ENCODE results near the gene TSR1. TPM values are rescaled to one million over a fixed set of nuclear protein-coding genes. Genes with fewer than 3 reads are reported as not detected.

Gene TSR1
- total RNA-seq, 4 donors from 2014 or later = 31.6 to 124 (median 40.8) TPM

DNA sequence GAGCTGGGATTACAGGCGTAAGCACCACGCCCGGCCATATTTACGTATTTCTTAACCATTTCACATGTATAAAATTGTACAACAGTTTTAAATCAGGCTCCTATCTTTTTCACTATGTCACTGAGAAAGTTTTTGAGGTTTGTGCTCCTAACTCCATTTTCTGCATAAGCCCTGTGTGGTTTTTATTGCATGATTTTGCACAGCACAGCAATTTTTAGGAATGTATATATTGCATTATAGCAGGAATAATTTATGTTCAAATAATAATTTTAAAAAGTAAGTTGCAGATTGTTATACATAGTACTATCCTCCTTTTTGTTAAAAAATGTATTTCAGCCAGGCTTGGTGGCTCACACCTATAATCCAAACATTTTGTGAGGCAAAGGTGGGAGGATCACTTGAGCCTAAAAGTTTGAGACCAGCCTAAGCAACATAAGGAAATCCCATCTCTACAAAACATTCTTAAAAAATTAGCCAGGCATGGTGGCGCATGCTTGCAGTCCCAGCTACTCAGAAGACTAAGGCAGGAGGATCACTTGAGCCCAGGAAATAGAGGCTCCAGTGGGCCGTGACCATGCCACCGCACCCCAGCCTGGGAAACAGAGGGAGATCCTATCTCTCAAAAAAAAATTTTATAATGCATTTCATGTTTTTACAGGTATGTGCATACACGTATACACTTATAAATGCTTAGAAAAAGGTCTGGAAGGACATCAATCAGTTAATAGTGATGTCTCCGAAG is 58.7 kb downstream of the TSR1 start:
- TF ChIP-seq, protein P1, sequence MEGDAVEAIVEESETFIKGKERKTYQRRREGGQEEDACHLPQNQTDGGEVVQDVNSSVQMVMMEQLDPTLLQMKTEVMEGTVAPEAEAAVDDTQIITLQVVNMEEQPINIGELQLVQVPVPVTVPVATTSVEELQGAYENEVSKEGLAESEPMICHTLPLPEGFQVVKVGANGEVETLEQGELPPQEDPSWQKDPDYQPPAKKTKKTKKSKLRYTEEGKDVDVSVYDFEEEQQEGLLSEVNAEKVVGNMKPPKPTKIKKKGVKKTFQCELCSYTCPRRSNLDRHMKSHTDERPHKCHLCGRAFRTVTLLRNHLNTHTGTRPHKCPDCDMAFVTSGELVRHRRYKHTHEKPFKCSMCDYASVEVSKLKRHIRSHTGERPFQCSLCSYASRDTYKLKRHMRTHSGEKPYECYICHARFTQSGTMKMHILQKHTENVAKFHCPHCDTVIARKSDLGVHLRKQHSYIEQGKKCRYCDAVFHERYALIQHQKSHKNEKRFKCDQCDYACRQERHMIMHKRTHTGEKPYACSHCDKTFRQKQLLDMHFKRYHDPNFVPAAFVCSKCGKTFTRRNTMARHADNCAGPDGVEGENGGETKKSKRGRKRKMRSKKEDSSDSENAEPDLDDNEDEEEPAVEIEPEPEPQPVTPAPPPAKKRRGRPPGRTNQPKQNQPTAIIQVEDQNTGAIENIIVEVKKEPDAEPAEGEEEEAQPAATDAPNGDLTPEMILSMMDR (IDR thresholded peaks at IDR 0.05) = no peak
- ATAC-seq (ENCODE audit: low FRiP score) (no peak), DNase-seq (ENCODE audit: low spot score) (no peak)

DNA sequence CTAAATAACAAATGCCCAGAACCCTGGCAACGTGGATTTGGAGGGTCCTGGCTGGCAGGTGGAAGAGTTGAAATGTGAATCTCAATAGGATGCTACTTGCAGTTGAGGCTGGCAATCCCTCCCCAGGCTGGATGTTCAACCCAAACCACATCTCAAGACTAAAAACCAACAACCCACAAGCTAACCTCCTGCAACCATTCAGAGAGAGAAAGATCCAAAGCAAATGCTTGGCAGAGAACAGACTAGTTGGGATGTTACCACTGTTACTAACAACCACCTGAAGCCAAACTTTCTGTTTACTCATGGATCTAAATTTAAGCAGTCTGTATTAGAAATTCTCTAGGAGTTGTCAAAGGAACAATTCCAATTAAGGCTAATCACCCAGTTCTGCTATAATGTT is 60.5 kb downstream of the TSR1 start:
- DNase-seq (ENCODE audit: low spot score) (no peak), ATAC-seq (ENCODE audit: low FRiP score) (no peak)
- TF ChIP-seq, protein P1 (IDR thresholded peaks at IDR 0.05) = no peak

DNA sequence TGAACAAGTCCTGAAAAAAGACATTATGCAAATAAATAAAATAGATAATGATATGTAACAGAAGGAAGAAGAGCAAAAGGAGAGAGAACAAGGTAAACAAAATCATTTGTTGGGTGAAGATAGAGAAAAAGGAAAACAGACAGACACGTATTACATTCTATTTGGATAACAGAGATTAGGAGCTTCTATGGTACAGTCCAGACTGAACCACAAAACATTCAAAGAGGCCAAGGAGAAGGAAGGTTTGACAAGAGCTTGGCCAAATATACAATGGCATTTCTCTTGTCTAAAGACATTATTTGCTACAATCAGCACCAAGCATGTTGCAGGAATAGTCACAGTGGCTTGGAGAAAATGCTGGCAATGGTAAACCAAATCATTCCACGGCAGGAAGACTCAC is 61.8 kb downstream of the TSR1 start:
- DNase-seq (ENCODE audit: low spot score) = no peak
- TF ChIP-seq, protein P1 (IDR thresholded peaks at IDR 0.05) = no peak
- ATAC-seq (ENCODE audit: low FRiP score) = no peak

Small RNA genes within 50 kb of the gene (small RNA-seq; reads per million reads assigned to genes)
- gene AC006435.3 (not detected), gene SNORD91A (1,707 reads per million, percentile 99 among the genes with 10 or more reads in this experiment), gene SNORD91B (456 reads per million, percentile 98 among the genes with 10 or more reads in this experiment)

Other genes with a start within 250 kb of the TSR1 start
- gene SMG6, start 32.7 kb downstream of the TSR1 start, total RNA-seq = 10 to 100 TPM; 19.1 to 36.1 (median 25.1) TPM
- gene SRR, start 32.5 kb downstream of the TSR1 start, total RNA-seq = 10 to 100 TPM in 1 of 4 donors, 1 to 10 TPM in 3; 5.0 to 14.9 (median 7.2) TPM
- gene SGSM2, start 1.0 kb upstream of the TSR1 start, total RNA-seq = 10 to 100 TPM; 30.8 to 50.7 (median 39.8) TPM
- gene MNT, start 64.6 kb upstream of the TSR1 start, total RNA-seq = 10 to 100 TPM; 11.9 to 23.2 (median 18.5) TPM
- 10 to 100 TPM; 12.6 to 45.1 (median 19.1) TPM for gene METTL16, start 175.4 kb upstream of the TSR1 start, total RNA-seq